ENCODE measurements around the gene RYR1.
"Not testable (repeated sequence)": the region's sequence is repeated elsewhere in the genome, so short reads cannot be mapped to it uniquely, and the experiment has no call there.

The RYR1 gene

GRCh38 chr19:38537071-38537936 is 103.8 kb downstream of the RYR1 start:
- no peak for DNase-seq (ENCODE audit: low read depth in 1 of 2, low spot score in 1 of 2)

- no peak for DNase-seq (ENCODE audit: low read depth in 1 of 2, low spot score in 1 of 2)
Measured at GRCh38 chr19:38538386-38538785, 104.9 kb downstream of the RYR1 start.

GRCh38 chr19:38538793-38539528 is 105.5 kb downstream of the RYR1 start:
- no peak for DNase-seq (ENCODE audit: low read depth in 1 of 2, low spot score in 1 of 2)

- no peak for DNase-seq (ENCODE audit: low read depth in 1 of 2, low spot score in 1 of 2)
Measured at GRCh38 chr19:38539751-38540150, 106.3 kb downstream of the RYR1 start.

- no peak for DNase-seq (ENCODE audit: low read depth in 1 of 2, low spot score in 1 of 2)
Measured at GRCh38 chr19:38542040-38542439, 108.5 kb downstream of the RYR1 start.

- no peak for DNase-seq (ENCODE audit: low read depth in 1 of 2, low spot score in 1 of 2)
Measured at GRCh38 chr19:38543286-38543806, 109.9 kb downstream of the RYR1 start.

- DNase-seq (ENCODE audit: low read depth in 1 of 2, low spot score in 1 of 2): no peak
Measured at GRCh38 chr19:38543807-38544568, 110.5 kb downstream of the RYR1 start.

GRCh38 chr19:38544569-38545315 is 111.3 kb downstream of the RYR1 start:
- no peak for DNase-seq (ENCODE audit: low read depth in 1 of 2, low spot score in 1 of 2)

GRCh38 chr19:38545596-38545995 is 112.1 kb downstream of the RYR1 start:
- no peak for DNase-seq (ENCODE audit: low read depth in 1 of 2, low spot score in 1 of 2)

GRCh38 chr19:38547421-38547820 is 113.9 kb downstream of the RYR1 start:
- no peak for DNase-seq (ENCODE audit: low read depth in 1 of 2, low spot score in 1 of 2)

GRCh38 chr19:38549061-38549460 is 115.6 kb downstream of the RYR1 start:
- no peak for DNase-seq (ENCODE audit: low read depth in 1 of 2, low spot score in 1 of 2)

GRCh38 chr19:38549942-38550341 is 116.5 kb downstream of the RYR1 start:
- DNase-seq (ENCODE audit: low read depth in 1 of 2, low spot score in 1 of 2): no peak

GRCh38 chr19:38550376-38550775 is 116.9 kb downstream of the RYR1 start:
- no peak for DNase-seq (ENCODE audit: low read depth in 1 of 2, low spot score in 1 of 2)

GRCh38 chr19:38551450-38551813 is 117.9 kb downstream of the RYR1 start:
- DNase-seq (ENCODE audit: low read depth in 1 of 2, low spot score in 1 of 2): peak in 1 of 2 donors; percentile 33

- not testable (repeated sequence) for DNase-seq (ENCODE audit: low read depth in 1 of 2, low spot score in 1 of 2)
Measured at GRCh38 chr19:38553239-38553638, 119.7 kb downstream of the RYR1 start.

- DNase-seq (ENCODE audit: low read depth in 1 of 2, low spot score in 1 of 2): no peak
Measured at GRCh38 chr19:38554676-38555141, 121.2 kb downstream of the RYR1 start.

- no peak for DNase-seq (ENCODE audit: low read depth in 1 of 2, low spot score in 1 of 2)
Measured at GRCh38 chr19:38555200-38555599, 121.7 kb downstream of the RYR1 start.

GRCh38 chr19:38556521-38557174 is 123.2 kb downstream of the RYR1 start:
- no peak for DNase-seq (ENCODE audit: low read depth in 1 of 2, low spot score in 1 of 2)

GRCh38 chr19:38557205-38557799 is 123.8 kb downstream of the RYR1 start:
- DNase-seq (ENCODE audit: low read depth in 1 of 2, low spot score in 1 of 2): no peak

- DNase-seq (ENCODE audit: low read depth in 1 of 2, low spot score in 1 of 2): not testable (repeated sequence)
Measured at GRCh38 chr19:38558933-38559332, 125.4 kb downstream of the RYR1 start.
